Natural killer cell (primary cell): Measurements from ENCODE around the gene RNF13. TPM values are rescaled to one million over a fixed set of nuclear protein-coding genes. Genes with fewer than 3 reads are reported as not detected.

Experiments used
- ATAC-seq, 3 donors: fragments of 150-1000 bp in 2 of 3; fragments of 200-7000 bp in 1 of 3; cut with Tn5 transposase; 1 replicate in 1 of 3; 2 replicates in 2 of 3; pipeline ENCODE4 v1.10.0; 2021; ENCODE audit warnings: mild to moderate bottlenecking in 2 of 3, moderate library complexity in 2 of 3
- DNase-seq, 2 donors: peaks; one replicate each; pipeline versions ENCODE4 v3.0.0 to v3.0.0-alpha.2; 2013 to 2021; ENCODE audit warnings: mixed read lengths in 1 of 2
- H3K27ac ChIP-seq: one replicate; pipeline ENCODE4 v1.5.1; 2013; ENCODE audit warnings: mild to moderate bottlenecking, low read length
- H3K27me3 ChIP-seq: one replicate; pipeline ENCODE4 v1.6.1; 2013; ENCODE audit warnings: low read length; ENCODE audit not compliant: control insufficient read depth, insufficient read depth
- H3K36me3 ChIP-seq: one replicate; pipeline ENCODE4 v1.6.1; 2013; ENCODE audit warnings: low read length; ENCODE audit not compliant: control insufficient read depth, insufficient read depth
- H3K4me1 ChIP-seq: one replicate; pipeline ENCODE4 v1.6.1; 2013; ENCODE audit warnings: low read length; ENCODE audit not compliant: control insufficient read depth, insufficient read depth
- H3K4me3 ChIP-seq: one replicate; pipeline ENCODE4 v1.5.1; 2013; ENCODE audit warnings: low read length
- H3K9me3 ChIP-seq: one replicate; pipeline ENCODE4 v1.6.1; 2013; ENCODE audit warnings: low read length; ENCODE audit not compliant: control insufficient read depth, insufficient read depth
- H3K27ac Mint-ChIP-seq, 2 donors: one replicate each; pipeline ENCODE4 v1.8.0; 2022; ENCODE audit warnings: mild to moderate bottlenecking in 2 of 2, mixed read lengths in 2 of 2, moderate library complexity in 1 of 2
- H3K27me3 Mint-ChIP-seq, 2 donors: one replicate each; pipeline ENCODE4 v1.8.0; 2022; ENCODE audit warnings: low read depth in 2 of 2, mixed read lengths in 2 of 2
- H3K36me3 Mint-ChIP-seq: one replicate; pipeline ENCODE4 v1.8.0; 2022; ENCODE audit warnings: mixed read lengths
- H3K4me1 Mint-ChIP-seq, 2 donors: one replicate each; pipeline ENCODE4 v1.8.0; 2022; ENCODE audit warnings: mixed read lengths in 2 of 2
- H3K4me3 Mint-ChIP-seq: one replicate; pipeline ENCODE4 v1.8.0; 2022; ENCODE audit warnings: mild to moderate bottlenecking, moderate library complexity, mixed read lengths
- H3K9me3 Mint-ChIP-seq, 2 donors: one replicate each; pipeline ENCODE4 v1.8.0; 2022; ENCODE audit warnings: mixed read lengths in 2 of 2
- WGBS: methylation state at CpG from one replicate; pipeline ENCODE4 v1.1.7; 2013; ENCODE audit warnings: missing lambda C conversion rate; ENCODE audit not compliant: insufficient coverage; 5-methylcytosine and 5-hydroxymethylcytosine counted together
- intact Hi-C: fragments of 100-400 bp; cut with micrococcal nuclease; formaldehyde crosslinking; loops from one replicate; pipeline ENCODE4 v1.14.2; 2022
- total RNA-seq, 4 donors: library from RNA; stranded (reverse); fragments of 120-200 nt in 1 of 4; gene quantifications; one replicate each; pipeline versions ENCODE4 v1.2.3 to v1.2.4, GENCODE V29; 2013 to 2022
- TF ChIP-seq, protein P1 (sequence below): fragments of 200-600 bp; IDR thresholded peaks from one replicate; pipeline ENCODE4 v1.8.0; 2022; ENCODE audit warnings: antibody characterized with exemption

RNF13 gene
- total RNA-seq, 3 donors from 2014 or later (not counting 1 experiment from before 2014, with no cell fraction given), result 57.4 to 69.7 (median 66.6) TPM

DNA sequence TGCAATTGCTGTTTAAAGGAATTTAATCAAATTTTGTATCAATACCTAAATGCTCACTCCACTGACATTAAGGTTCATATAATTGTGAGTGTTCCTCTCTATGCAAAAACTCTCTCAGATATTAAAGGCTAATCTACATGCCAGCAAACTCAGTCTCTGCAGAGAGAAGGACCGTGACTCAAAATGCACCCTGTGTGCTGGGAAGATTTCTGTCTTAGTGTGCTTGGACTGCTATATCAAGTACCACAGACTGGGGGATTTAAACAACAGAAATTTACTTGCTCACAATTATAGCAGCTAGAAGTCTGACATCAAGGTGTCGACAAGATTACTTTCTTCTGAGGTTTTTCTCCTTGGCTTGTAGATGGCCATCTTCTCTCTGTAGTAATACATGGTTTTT lies 176.3 kb downstream of the RNF13 start:
- Mint-ChIP-seq H3K4me3 (no peak overlapping the region), H3K36me3 (no peaks in the 10 kb centered on the region), H3K9me3 (peaks cover 0 to 3% of the 10 kb centered on the region in 2 donors), H3K27ac (no peak overlapping the region), H3K4me1 (no peaks in the 10 kb centered on the region), H3K27me3 (peaks cover 12 to 28% of the 10 kb centered on the region in 2 donors)
- Histone ChIP-seq H3K4me3 (no peak overlapping the region), H3K4me1 (no peaks in the 10 kb centered on the region), H3K36me3 (no peaks in the 10 kb centered on the region), H3K27ac (no peak overlapping the region), H3K27me3 (no peaks in the 10 kb centered on the region), H3K9me3 (peaks cover 10% of the 10 kb centered on the region)
- DNase-seq (no peak), ATAC-seq (no peak)
- WGBS, result 81% methylated on average over 2 of the region's 2 CpGs
- intact Hi-C loops, result no loop called here
- TF ChIP-seq, protein P1, sequence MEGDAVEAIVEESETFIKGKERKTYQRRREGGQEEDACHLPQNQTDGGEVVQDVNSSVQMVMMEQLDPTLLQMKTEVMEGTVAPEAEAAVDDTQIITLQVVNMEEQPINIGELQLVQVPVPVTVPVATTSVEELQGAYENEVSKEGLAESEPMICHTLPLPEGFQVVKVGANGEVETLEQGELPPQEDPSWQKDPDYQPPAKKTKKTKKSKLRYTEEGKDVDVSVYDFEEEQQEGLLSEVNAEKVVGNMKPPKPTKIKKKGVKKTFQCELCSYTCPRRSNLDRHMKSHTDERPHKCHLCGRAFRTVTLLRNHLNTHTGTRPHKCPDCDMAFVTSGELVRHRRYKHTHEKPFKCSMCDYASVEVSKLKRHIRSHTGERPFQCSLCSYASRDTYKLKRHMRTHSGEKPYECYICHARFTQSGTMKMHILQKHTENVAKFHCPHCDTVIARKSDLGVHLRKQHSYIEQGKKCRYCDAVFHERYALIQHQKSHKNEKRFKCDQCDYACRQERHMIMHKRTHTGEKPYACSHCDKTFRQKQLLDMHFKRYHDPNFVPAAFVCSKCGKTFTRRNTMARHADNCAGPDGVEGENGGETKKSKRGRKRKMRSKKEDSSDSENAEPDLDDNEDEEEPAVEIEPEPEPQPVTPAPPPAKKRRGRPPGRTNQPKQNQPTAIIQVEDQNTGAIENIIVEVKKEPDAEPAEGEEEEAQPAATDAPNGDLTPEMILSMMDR, result no peak

DNA sequence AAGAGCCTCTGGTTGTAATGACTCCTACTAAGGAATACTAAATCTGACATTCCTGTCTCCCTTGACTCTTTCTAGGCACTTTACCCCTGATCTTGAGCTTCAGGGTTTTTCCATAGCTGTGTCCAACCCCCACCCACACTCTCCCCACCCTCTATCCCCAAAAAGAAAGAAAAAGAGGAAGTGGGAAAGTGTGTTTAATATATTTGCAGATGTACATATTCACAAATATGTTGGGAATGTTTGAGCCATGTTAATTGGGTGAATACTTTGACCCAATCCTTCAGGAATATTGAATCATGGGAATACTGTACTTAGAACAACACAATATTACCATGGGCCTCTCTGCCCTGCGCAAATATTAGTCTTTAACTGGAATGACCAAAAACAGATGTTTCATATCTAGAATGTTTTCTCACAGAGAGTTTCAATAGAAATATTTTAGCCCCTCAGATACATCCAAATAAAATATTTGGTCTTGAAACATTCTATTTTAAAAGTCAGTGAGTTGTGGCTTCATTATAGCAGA lies 177.5 kb downstream of the RNF13 start:
- 100% methylated on average over 1 of the region's 1 CpG for WGBS
- peaks cover 15% of the 10 kb centered on the region for H3K9me3 ChIP-seq
- TF ChIP-seq, protein P1, result no peak
- ATAC-seq (no peak), DNase-seq (no peak)
- H3K27ac ChIP-seq, result no peak overlapping the region
- Mint-ChIP-seq H3K27me3 (peaks cover 14 to 36% of the 10 kb centered on the region in 2 donors), H3K27ac (no peak overlapping the region), H3K4me1 (no peaks in the 10 kb centered on the region), H3K4me3 (no peak overlapping the region), H3K36me3 (peaks cover 8% of the 10 kb centered on the region), H3K9me3 (peaks cover 5 to 8% of the 10 kb centered on the region in 2 donors)
- H3K4me3 ChIP-seq, result no peak overlapping the region
- H3K4me1 ChIP-seq, result no peaks in the 10 kb centered on the region
- intact Hi-C loops, result no loop called here
- no peaks in the 10 kb centered on the region for H3K36me3 ChIP-seq
- H3K27me3 ChIP-seq, result no peaks in the 10 kb centered on the region

- peaks cover 15% of the 10 kb centered on the region for H3K9me3 ChIP-seq
- no CpG with 5 or more reads among the region's 4 CpGs for WGBS
- H3K4me3 Mint-ChIP-seq, result no peak overlapping the region
Observed at GRCh38 chr3:149992416-149993058, 179.5 kb downstream of the RNF13 start.

More at GRCh38 chr3:149992416-149993058, 179.5 kb downstream of the RNF13 start:
- intact Hi-C loops, result no loop called here
- ATAC-seq, result no peak
- Histone ChIP-seq H3K27me3 (no peaks in the 10 kb centered on the region), H3K27ac (no peak overlapping the region), H3K4me1 (no peaks in the 10 kb centered on the region), H3K4me3 (no peak overlapping the region), H3K36me3 (no peaks in the 10 kb centered on the region)
- TF ChIP-seq, protein P1, result no peak
- DNase-seq, result no peak
- peaks cover 8% of the 10 kb centered on the region for H3K36me3 Mint-ChIP-seq
- peaks cover 16 to 36% of the 10 kb centered on the region in 2 donors for H3K27me3 Mint-ChIP-seq
- H3K27ac Mint-ChIP-seq, result no peak overlapping the region
- H3K4me1 Mint-ChIP-seq, result no peaks in the 10 kb centered on the region
- H3K9me3 Mint-ChIP-seq, result peaks cover 5 to 8% of the 10 kb centered on the region in 2 donors
